Body of pancreas (tissue), 4 donors: ENCODE data around the gene ARHGAP20.

ENCODE experiments used
- CTCF ChIP-seq, 7 experiments: fragments of 450-650 bp in 4 of 7; fragments of 200-600 bp in 3 of 7; sonication (generic) in 3 of 7; IDR thresholded peaks; one replicate each; pipeline ENCODE4 v1.5.1; 2016 to 2019; ENCODE audit warnings: antibody characterized with exemption in 7 of 7
- POLR2A ChIP-seq, 3 donors: fragments of 450-650 bp; IDR thresholded peaks; one replicate each; pipeline ENCODE4 v1.6.1; 2016; ENCODE audit warnings: antibody characterized with exemption in 3 of 3, mild to moderate bottlenecking in 2 of 3

- TF ChIP-seq CTCF (IDR thresholded peaks at IDR 0.05): no peak
- TF ChIP-seq POLR2A (IDR thresholded peaks at IDR 0.05): no peak
Observed at GRCh38 chr11:110691926-110692325, 20.3 kb downstream of the ARHGAP20 start.
